ENCODE data around the gene PI16.

Gene PI16, protein sequence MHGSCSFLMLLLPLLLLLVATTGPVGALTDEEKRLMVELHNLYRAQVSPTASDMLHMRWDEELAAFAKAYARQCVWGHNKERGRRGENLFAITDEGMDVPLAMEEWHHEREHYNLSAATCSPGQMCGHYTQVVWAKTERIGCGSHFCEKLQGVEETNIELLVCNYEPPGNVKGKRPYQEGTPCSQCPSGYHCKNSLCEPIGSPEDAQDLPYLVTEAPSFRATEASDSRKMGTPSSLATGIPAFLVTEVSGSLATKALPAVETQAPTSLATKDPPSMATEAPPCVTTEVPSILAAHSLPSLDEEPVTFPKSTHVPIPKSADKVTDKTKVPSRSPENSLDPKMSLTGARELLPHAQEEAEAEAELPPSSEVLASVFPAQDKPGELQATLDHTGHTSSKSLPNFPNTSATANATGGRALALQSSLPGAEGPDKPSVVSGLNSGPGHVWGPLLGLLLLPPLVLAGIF

GRCh38 chr6:36954262-36954931 lies at the start of gene PI16:
Gene PI16, plus strand, starts transcription at chr6:36954738. Its CDS starts 23 bp downstream, at chr6:36954761.
- no peak for DNase-seq

GRCh38 chr6:36904851-36905393 lies 49.6 kb upstream of the PI16 start:
- no peak for DNase-seq

GRCh38 chr6:36906539-36907325 lies 47.8 kb upstream of the PI16 start:
- no peak for DNase-seq

DNA sequence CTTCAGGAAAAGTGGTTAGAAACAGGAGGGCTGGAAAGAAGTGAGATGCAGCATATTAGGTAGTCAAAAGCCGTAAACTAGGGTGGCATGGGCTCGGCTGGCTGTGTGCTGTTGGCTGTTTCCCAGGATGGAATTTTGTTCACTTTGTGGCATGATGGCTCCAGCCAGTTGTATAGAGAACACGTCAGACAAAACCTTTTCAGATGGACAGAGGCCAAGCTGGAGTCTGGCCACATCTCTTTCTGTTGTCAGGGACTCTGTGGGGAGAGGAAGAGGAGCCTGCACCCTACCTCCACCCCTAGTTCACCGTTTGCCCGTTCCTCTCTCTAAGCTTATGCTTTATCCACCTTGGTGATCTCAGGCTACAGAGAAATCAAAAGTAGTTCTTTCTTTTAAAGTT lies 46.8 kb upstream of the PI16 start:
- no peak for DNase-seq

- DNase-seq: no peak
Measured at GRCh38 chr6:36908747-36909146, 45.8 kb upstream of the PI16 start.

DNA sequence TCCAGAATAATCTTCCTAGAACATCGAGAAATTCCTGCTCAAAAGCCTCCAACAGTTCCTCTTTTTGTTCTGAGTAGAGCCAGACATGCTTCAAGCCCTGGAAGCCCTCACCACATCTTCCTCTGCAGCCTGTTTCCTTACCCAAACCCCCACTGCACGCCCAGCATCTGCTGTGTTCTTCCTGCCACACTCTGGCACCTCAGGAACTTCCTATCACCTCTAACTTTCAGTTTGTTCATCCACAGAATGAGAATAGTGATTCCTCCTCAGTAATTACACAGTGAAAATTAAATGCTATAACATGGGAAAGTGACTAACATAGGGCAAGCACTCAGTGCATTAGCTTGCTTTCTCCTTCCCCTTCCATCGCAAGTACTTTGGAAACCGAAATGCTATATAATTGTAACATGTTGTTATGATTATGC lies 42.5 kb upstream of the PI16 start:
- no peak for DNase-seq

GRCh38 chr6:36912586-36912985 lies 42.0 kb upstream of the PI16 start:
- DNase-seq: no peak

- DNase-seq: no peak
Measured at GRCh38 chr6:36913082-36913481, 41.5 kb upstream of the PI16 start.

GRCh38 chr6:36914227-36914794 lies 40.2 kb upstream of the PI16 start:
- no peak for DNase-seq

GRCh38 chr6:36915599-36915998 lies 38.9 kb upstream of the PI16 start:
- DNase-seq: no peak

GRCh38 chr6:36916126-36916525 lies 38.4 kb upstream of the PI16 start:
- DNase-seq: no peak

DNA sequence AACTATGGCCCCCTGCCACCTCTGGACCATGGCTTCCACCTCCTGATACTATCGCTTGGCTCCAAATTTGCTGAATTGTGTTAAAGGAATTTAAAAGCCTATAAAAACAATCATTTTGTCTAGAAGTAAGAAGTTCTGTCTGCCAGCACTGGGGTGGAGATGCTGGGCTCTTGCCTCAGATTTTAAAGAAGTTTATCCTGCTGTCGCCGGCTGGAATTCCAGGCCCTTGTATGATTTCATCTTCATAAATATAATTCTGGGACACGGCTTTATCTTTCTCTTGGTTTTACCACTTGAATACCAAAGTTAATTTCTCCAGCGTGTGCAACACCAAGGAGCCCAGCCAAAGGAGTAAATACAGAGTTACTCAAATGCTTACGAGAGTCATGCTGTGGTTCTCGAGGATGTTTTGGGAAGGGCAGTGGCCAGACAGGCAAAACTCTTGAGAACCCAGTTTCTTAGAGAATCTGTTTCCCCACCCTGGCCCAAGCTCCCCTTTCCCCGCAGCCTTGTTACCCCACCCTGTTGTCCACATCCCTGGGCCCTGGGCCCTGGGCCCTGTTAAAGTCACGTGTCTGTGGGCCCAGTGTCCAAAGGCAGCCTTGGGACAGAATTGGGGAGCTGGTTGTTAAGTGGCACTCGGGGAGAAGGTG lies 36.9 kb upstream of the PI16 start:
- DNase-seq: no peak

DNA sequence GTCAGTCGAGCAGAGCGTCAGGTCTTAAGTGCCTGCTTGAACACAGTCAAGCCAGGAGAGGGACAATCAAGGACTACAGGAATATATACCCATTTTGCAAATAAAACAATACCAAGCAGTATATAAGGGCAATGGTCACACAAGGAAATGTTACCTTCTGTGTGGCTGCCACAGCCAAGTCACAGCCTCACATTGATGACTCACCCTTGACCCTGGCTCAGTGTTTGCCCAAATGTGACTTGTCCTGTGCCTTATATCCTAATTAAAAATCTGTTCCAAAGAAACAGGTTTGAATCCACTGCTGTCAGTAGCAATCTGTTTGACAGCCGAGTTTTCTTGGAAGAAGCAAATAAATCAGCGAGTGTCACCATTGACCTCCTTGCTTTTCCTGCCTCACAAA lies 34.5 kb upstream of the PI16 start:
- DNase-seq: no peak

DNA sequence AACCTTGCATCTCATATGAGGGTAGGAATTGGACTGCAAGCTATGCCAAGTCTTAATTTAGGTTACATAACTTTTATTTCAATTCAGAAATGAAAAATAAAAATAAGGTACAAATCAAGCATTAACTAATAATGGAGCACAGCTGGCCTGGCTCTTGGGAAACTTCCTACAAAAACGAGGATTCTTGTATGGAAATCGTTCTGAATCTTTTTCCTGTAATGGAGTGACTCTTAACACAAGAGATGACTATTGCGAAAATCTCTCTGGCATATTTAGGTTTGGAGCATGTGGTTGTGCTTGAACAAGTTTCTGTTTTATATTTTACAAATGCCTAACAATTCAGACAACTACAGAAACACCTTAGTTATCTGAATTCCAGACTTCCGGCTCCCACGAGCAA lies 34.0 kb upstream of the PI16 start:
- DNase-seq: no peak

GRCh38 chr6:36924131-36924530 lies 30.4 kb upstream of the PI16 start:
- no peak for DNase-seq

GRCh38 chr6:36924778-36925374 lies 29.7 kb upstream of the PI16 start:
- DNase-seq: no peak

DNA sequence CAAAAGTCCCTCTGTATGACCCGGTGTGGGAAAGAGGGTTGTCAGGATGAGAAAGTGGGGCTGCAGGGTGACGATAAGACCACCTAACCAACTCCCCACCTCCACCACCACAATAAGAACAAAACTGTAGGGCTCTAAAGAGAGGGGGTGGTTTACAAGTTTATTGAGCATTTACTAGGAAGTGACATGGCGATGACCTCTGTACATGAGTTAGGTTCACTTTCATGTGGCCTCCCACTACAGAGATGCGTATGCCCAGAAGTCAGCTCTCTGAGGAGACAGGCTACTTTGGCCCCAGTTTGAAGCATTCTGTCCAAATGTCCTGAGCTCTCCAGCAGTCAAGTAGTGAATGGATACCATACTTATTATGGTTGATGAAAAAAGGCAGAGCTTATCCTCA lies 28.7 kb upstream of the PI16 start:
- no peak for DNase-seq

DNA sequence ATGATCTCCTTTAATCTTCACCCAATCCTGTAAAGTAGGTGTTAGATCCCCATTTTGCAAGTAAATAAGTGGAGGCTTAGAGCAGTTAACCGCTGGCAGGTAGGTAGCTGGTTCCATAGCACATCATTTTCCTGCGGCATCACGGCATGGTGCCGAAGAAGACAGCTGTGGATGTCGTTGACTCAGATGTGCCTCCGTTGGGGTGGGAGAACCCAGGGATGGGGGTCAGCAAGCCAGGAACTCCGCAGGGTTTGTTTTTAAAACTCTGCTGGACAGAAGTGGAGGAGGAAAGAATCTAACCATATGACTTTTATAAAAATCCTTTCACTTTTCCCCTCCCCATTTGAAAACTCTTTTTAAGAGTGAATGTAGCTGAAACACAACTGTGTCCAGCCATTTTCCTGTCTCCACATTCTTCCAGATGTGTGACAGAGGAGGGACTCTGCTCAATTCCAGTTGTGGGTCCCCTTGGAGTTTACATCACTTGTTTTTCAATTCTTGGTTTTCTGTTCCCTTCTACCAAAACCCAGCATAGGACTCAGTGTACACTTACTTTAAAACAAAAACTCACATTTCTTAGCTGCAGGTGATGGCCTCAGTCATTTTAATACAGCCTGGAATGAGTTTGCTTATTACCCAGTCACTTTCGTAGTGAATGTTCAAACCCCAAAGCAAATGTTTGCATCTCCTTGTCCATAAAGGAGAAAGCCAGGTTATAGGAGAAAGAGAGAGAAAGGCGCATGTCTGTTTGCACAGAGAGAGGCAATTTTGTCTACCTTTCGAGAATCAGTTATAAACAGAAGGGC lies 27.6 kb upstream of the PI16 start:
- DNase-seq: no peak

- no peak for DNase-seq
Measured at GRCh38 chr6:36927691-36928546, 26.6 kb upstream of the PI16 start.

- DNase-seq: no peak
Measured at GRCh38 chr6:36928547-36928918, 26.0 kb upstream of the PI16 start.
